DMS153 treated with DMSO at 0.1 percent for 48 hours (cell line): Measurements from ENCODE around the gene MBTPS1.

Source experiments
- DNase-seq: peaks from one replicate; lab custom pipeline; 2025; ENCODE audit not compliant: unreplicated experiment; lab: John Stamatoyannopoulos, UW

Gene MBTPS1

GRCh38 chr16:84040823-84041820, 75.6 kb downstream of the MBTPS1 start:
- no peak for DNase-seq

DNA sequence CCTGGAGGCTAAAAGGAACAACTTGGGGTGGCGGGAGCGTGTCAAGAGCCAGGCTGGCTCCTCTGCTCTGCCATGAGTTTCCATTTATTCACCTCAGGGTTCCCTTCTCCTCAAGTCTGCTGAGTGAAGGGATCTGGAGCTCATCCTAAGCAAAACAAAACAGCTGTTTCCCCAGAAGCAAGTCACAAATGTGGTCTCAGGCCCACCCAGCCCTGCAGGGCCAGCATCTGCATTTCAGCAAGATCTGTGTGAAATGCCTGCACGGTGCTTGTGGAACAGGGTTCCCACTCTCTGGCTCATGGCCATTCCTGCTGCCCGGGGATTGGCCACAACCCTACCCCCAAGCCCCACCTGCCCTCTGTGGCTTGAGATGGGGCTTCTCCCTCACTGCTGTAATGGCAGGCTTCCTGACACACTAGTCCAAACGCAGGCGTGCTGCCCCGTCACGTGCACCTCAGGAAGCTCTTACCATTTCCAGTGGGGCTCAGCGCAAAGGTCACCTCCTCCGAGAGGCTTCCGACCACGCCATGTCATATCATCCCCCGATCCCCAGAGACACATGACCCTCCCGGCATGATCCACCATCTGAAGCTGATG, 76.4 kb downstream of the MBTPS1 start:
- DNase-seq = no peak

DNA sequence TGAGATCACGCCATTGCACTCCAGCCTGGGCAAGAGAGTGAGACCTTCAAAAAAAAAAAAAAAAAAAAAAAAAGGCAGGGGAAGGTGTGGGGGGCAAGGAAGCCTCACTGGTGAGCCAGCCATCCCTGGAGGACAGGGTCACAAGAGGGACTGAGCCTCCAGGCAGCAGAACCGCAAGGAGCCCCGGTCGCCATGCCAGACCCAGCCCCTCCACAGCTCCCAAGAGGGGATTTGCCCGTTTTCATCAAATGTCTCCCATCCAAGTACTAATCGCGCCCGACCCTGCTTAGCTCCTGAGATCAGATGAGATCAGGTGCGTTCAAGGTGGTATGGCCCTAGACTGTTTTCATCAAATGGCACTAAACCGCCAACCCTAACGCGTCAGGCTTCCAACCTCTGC, 77.0 kb downstream of the MBTPS1 start:
- no peak for DNase-seq

DNA sequence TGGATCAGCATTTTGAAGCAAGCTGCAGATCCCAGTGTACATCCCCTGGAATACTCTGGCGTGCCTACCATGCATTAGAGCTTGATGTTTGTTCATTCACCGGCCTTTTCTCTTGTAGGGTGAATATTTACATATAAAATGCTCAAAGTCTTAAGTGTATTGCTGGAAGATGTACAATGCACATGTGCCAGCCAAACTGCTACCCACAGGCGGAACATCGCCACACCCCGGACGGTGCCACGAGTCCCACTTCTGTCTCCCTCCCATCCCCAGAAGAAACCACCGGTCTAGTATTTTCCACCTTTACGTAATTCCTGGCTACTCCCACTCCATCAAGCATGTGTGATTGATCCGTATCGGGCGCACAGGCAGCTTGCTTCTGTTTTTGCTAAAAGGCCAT, 78.3 kb downstream of the MBTPS1 start:
- DNase-seq = no peak

GRCh38 chr16:84036982-84037425, 79.7 kb downstream of the MBTPS1 start:
- DNase-seq = no peak

DNA sequence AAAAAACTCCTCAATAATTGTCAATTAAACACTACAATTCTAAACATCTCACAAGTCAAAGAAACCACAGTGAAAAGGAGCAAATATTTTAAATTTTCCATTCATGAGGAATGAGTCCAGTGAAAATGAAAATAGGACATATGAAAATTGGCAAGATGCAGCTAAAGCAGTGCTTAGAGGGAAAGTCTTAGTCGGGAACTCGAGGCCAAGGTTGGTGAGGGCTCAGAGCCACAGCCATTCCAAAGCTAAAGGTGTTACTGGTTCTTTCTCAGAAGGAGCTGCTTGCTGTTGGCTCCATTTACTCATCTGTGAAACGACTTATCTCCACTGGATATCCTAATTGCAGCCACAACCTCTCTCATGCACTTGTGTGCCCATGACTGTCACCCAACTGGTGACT, 80.6 kb downstream of the MBTPS1 start:
- DNase-seq = no peak

GRCh38 chr16:84034516-84034915, 82.2 kb downstream of the MBTPS1 start:
- DNase-seq = no peak

DNA sequence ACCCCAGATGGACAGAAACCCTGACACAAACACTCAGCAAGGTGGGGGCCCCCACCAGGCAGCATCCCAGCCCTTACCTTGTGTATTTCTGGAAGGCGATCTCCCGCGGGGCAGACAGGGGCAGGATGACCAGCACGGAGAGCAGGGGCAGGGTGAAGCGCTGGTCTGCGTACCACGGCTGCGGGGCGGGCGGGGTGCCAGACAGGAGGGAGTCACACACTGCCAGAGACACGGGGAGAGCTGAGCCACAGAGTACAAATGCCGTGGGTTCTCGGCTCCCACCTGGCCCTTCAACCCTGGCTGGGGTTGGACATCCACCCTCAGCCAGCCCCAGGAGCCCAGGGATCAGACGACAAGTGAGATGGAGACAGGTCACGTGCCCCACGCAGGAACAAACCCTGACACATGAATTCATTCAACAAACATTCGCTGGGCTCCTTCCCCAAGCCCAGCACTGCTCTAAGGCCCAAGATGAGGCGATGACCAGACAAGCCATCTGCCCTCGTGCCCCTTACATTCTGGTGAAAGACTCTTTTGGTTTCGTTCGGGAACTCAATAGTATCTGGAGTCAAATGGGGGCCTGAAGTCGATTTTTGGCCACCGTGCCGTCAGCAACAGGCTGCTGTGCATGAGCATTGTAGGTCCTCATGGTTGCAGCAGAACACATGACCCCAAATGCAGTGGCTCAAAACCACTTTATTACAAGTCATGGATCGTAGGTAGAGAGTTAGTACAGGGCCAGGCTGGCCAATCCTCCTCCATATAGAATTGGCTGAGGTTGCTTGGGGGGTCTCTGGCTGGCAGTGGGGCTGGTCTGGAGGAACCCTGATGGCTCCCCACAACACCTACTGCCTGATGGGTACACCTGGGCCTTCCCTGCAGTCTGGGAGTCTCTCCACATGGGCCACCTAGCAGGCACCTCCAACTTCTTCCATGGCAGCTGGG, 83.2 kb downstream of the MBTPS1 start:
- no peak for DNase-seq

- no peak for DNase-seq
These were observed 84.1 kb downstream of the MBTPS1 start for GRCh38 chr16:84032458-84033178.

DNA sequence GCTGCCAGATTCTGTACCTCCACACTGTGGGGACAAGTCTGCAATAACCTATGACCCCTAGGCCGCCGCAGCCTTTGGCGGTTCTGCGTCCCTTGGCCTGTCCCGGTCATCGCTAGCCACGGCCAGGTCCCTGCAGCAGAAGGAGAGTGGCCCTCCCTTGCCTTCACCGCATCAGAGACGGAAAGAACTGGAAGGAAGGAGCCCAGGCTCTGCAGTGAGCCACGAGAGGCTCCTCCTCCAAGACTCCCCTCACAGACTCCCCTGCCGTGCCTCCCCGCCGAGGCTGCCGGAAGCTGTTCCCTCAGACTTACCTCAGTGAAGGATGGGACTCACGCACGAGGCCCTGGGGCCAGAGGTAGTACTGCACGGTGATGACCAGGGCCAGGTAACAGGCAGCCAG, 85.2 kb downstream of the MBTPS1 start:
- no peak for DNase-seq

GRCh38 chr16:84029297-84030047, 87.3 kb downstream of the MBTPS1 start:
- DNase-seq = no peak

- no peak for DNase-seq
These were observed 89.1 kb downstream of the MBTPS1 start for GRCh38 chr16:84027625-84028024.

GRCh38 chr16:84026606-84027005, 90.1 kb downstream of the MBTPS1 start:
- no peak for DNase-seq

DNA sequence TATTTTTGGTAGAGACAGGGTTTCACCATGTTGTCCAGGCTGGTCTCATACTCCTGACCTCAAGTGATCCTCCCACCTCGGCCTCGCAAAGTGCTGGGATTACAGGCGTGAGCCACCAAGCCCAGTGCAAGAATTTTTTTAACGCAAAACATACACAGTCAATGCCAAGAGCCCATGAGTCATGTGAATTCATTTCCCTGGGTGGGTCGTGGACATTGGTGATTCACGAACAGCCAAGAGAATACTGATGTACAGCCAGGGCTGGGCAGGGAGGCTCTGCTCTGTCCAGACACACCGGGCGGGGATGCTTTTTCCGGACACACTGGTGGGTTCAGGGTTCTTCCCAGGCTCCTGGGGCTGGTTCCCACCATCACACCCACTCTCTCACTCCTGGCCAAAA, 91.9 kb downstream of the MBTPS1 start:
- no peak for DNase-seq

- no peak for DNase-seq
These were observed 94.1 kb downstream of the MBTPS1 start for GRCh38 chr16:84022644-84023043.

GRCh38 chr16:84021488-84021887, 95.3 kb downstream of the MBTPS1 start:
- no peak for DNase-seq

GRCh38 chr16:84020353-84020752, 96.4 kb downstream of the MBTPS1 start:
- no peak for DNase-seq

DNA sequence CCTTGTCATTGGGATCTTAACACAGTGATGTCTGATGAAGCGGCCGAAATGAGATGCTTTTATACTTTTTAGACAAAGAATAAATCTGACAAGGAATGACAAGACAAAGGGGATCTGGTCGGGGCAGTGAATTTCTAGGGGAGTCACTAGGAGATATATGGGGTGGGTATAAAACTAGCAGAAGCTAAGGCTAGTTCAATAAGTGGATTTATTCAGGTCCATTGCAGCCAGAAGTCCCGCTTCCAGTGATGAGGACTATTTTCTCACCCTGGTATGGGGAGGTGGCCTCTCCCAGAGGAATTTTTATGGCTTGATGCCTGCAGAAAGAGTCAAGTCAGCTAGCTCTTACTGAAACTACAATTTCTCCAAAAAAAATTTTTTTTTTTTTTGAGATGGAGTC, 98.0 kb downstream of the MBTPS1 start:
- no peak for DNase-seq

DNA sequence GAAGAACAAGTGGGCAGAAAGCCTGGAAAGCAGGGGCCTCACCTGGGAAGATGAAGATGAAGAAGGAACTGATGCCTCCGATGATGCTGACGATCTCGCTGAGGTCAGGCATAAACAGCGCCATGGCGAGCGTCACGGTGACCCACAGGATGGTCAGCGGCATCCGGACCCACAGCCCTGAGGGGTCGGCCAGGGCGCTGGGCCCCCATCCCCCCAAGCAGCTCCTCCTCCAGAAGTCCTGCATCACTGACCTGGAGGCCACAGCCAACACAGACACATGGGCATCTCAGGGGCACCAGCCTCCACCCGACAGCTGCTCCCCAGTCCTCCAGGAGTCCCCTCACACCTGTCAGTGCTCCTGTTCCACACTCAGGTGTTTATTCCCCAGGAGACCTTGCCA, 100.3 kb downstream of the MBTPS1 start:
- no peak for DNase-seq

- no peak for DNase-seq
These were observed 101.3 kb downstream of the MBTPS1 start for GRCh38 chr16:84015399-84015798.
